Testis (tissue), 3 donors: ENCODE data around the gene NLN. TPM values are rescaled to one million over a fixed set of nuclear protein-coding genes. Genes with fewer than 3 reads are reported as not detected.
"Not testable (repeated sequence)": the region's sequence is repeated elsewhere in the genome, so short reads cannot be mapped to it uniquely, and the experiment has no call there.

ENCODE experiments used
- DNase-seq: peaks from one replicate; pipeline ENCODE4 v3.0.0-alpha.2; 2019
- H3K27ac ChIP-seq, 2 donors: fragments of 200-600 bp; sonication (generic); one replicate each; pipeline ENCODE4 v1.5.1; 2019
- H3K27me3 ChIP-seq: fragments of 200-600 bp; sonication (generic); one replicate; pipeline ENCODE4 v1.5.1; 2019
- H3K36me3 ChIP-seq: fragments of 200-600 bp; sonication (generic); one replicate; pipeline ENCODE4 v1.5.1; 2017; ENCODE audit warnings: low read depth; ENCODE audit errors: missing control alignments
- H3K4me1 ChIP-seq: fragments of 200-600 bp; sonication (generic); one replicate; pipeline ENCODE4 v1.5.1; 2019
- H3K4me3 ChIP-seq, 2 donors: fragments of 200-600 bp; sonication (generic); one replicate each; pipeline ENCODE4 v1.5.1; 2017 to 2019
- H3K9me3 ChIP-seq: fragments of 200-600 bp; sonication (generic); one replicate; pipeline ENCODE4 v1.5.1; 2017
- CTCF ChIP-seq, 3 experiments: fragments of 450-650 bp in 2 of 3; fragments of 200-600 bp in 1 of 3; sonication (generic) in 1 of 3; IDR thresholded peaks; one replicate each; pipeline ENCODE4 v1.5.1; 2016 to 2019; ENCODE audit warnings: antibody characterized with exemption in 3 of 3, mild to moderate bottlenecking in 2 of 3, moderate library complexity in 1 of 3
- POLR2A ChIP-seq: fragments of 450-650 bp; IDR thresholded peaks from one replicate; pipeline ENCODE4 v1.6.1; 2017; ENCODE audit warnings: antibody characterized with exemption, mild to moderate bottlenecking, moderate library complexity
- WGBS, 2 donors: methylation state at CpG; one replicate each; pipeline ENCODE4 v1.1.5; 2018; 5-methylcytosine and 5-hydroxymethylcytosine counted together
- intact Hi-C: fragments of 100-400 bp; cut with DNase I; formaldehyde crosslinking; loops from one replicate; pipeline ENCODE4 v1.15.1; 2023; ENCODE audit warnings: low total_unique reads
- polyA plus RNA-seq: library from polyadenylated mRNA; stranded (reverse); fragments of 350-450 nt; fragmentation: Illumina TruSeq; extraction: RNeasy Lipid Tissue Mini Kit (QIAGEN cat#74804); gene quantifications from one replicate; pipeline ENCODE4 v1.2.3, GENCODE V29; 2014; ENCODE audit warnings: low read depth, low replicate concordance; ENCODE audit not compliant: insufficient read depth
- total RNA-seq, 2 donors: library from RNA; depleted of rRNA; stranded (reverse); fragments of >200 nt; gene quantifications; one replicate each; pipeline ENCODE4 v1.2.3, GENCODE V29; 2016

NLN gene
- total and polyA plus RNA-seq, 3 donors from 2014 or later, result 6.4 to 10.1 (median 8.1) TPM

- no peaks in the 10 kb centered on the region for H3K27me3 ChIP-seq
- TF ChIP-seq CTCF (IDR thresholded peaks at IDR 0.05) (no peak), POLR2A (no peak)
- no peak for DNase-seq
- no peaks in the 10 kb centered on the region for H3K4me1 ChIP-seq
- intact Hi-C loops, result no loop called here
- no peak overlapping the region for H3K27ac ChIP-seq
- no peaks in the 10 kb centered on the region for H3K36me3 ChIP-seq
- WGBS, 2 donors, result 67 to 92% methylated on average over 3 to 4 of the region's 4 CpGs
- H3K4me3 ChIP-seq, result no peak overlapping the region
- H3K9me3 ChIP-seq, result no peaks in the 10 kb centered on the region
These were observed 80.8 kb downstream of the NLN start for GRCh38 chr5:65802820-65803219.

- H3K36me3 ChIP-seq, result no peaks in the 10 kb centered on the region
- DNase-seq, result no peak
- H3K27me3 ChIP-seq, result no peaks in the 10 kb centered on the region
- intact Hi-C loops, result no loop called here
- no peak overlapping the region for H3K27ac ChIP-seq
- TF ChIP-seq POLR2A (no peak), CTCF (IDR thresholded peaks at IDR 0.05) (no peak)
- H3K4me3 ChIP-seq, result no peak overlapping the region
- 94 to 95% methylated on average over 5 of the region's 5 CpGs for WGBS, 2 donors
- no peaks in the 10 kb centered on the region for H3K9me3 ChIP-seq
- H3K4me1 ChIP-seq, result no peaks in the 10 kb centered on the region
These were observed 81.8 kb downstream of the NLN start for GRCh38 chr5:65803699-65804391.

GRCh38 chr5:65805089-65805488 lies 83.1 kb downstream of the NLN start:
- no peak for DNase-seq
- Histone ChIP-seq H3K27me3 (no peaks in the 10 kb centered on the region), H3K27ac (no peak overlapping the region), H3K9me3 (no peaks in the 10 kb centered on the region), H3K36me3 (no peaks in the 10 kb centered on the region), H3K4me1 (peaks cover 1% of the 10 kb centered on the region), H3K4me3 (no peak overlapping the region)
- intact Hi-C loops, result no loop called here
- WGBS, 2 donors, result 90 to 100% methylated on average over 2 of the region's 2 CpGs
- TF ChIP-seq CTCF (IDR thresholded peaks at IDR 0.05) (no peak), POLR2A (no peak)

GRCh38 chr5:65807494-65807893 lies 85.5 kb downstream of the NLN start:
- WGBS, 2 donors, result 97% methylated on average over 5 of the region's 5 CpGs
- H3K27me3 ChIP-seq, H3K9me3 ChIP-seq, H3K4me1 ChIP-seq, DNase-seq, H3K4me3 ChIP-seq, H3K36me3 ChIP-seq, intact Hi-C loops, H3K27ac ChIP-seq: not testable (repeated sequence)

GRCh38 chr5:65808251-65808741 lies 86.3 kb downstream of the NLN start:
- TF ChIP-seq POLR2A (no peak), CTCF (IDR thresholded peaks at IDR 0.05) (no peak)
- no peak for DNase-seq
- 33 to 34% methylated on average over 5 of the region's 5 CpGs for whole genome bisulfite sequencing, 2 donors
- no peaks in the 10 kb centered on the region for H3K9me3 ChIP-seq
- no peaks in the 10 kb centered on the region for H3K27me3 ChIP-seq
- intact Hi-C loops, result no loop called here
- H3K36me3 ChIP-seq, result no peaks in the 10 kb centered on the region
- H3K27ac ChIP-seq, result peak overlapping the region in 1 of 2 donors; percentile 54
- H3K4me1 ChIP-seq, result peaks cover 3% of the 10 kb centered on the region
- H3K4me3 ChIP-seq, result no peak overlapping the region
